GM19023 (cell line): Measurements from ENCODE around the gene ATP5PD.

ENCODE experiments used
- ATAC-seq: cut with Tn5 transposase; IDR thresholded peaks from one replicate; pipeline ENCODE4 v1.9.1; 2021; ENCODE audit warnings: mild to moderate bottlenecking, moderate library complexity; ENCODE audit not compliant: unreplicated experiment

Gene ATP5PD

GRCh38 chr17:75001915-75002843 is 44.6 kb downstream of the ATP5PD start:
- no peak for ATAC-seq

GRCh38 chr17:74999523-74999922 is 47.2 kb downstream of the ATP5PD start:
- ATAC-seq, result no peak

- ATAC-seq, result no peak
Measured at GRCh38 chr17:74998783-74999182, 48.0 kb downstream of the ATP5PD start.

GRCh38 chr17:74995847-74996246 is 50.9 kb downstream of the ATP5PD start:
- no peak for ATAC-seq

GRCh38 chr17:74994440-74994839 is 52.3 kb downstream of the ATP5PD start:
- no peak for ATAC-seq

GRCh38 chr17:74992223-74992622 is 54.5 kb downstream of the ATP5PD start:
- no peak for ATAC-seq

GRCh38 chr17:74990581-74991105 is 56.1 kb downstream of the ATP5PD start:
- no peak for ATAC-seq
